ENCODE measurements around the gene ALPL. TPM values are rescaled to one million over a fixed set of nuclear protein-coding genes. Genes with fewer than 3 reads are reported as not detected.
A peak's percentile ranks its signal among the peaks of the same experiment; 100 is the strongest.

ALPL gene
- total RNA-seq, 2 experiments from 2014 or later, result not detected

DNA sequence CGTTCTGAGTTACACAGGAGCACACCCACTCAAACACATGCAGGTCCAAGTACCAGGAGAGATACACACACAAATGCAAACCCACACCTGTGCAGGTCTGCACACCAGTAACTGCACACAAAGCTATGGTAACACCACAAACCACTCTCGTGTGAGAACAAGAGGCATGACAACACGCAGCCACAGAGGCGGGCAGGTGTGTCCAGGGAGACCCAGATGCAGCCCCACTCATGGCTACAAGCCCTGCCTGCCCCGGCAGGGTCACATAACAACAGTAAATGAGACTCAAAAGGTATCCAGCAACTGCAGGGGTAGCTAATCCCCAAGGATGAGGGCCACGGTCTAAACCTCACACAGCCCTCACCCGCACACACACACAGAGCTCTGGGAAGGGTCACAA lies 111.8 kb downstream of the ALPL start:
- no peak for DNase-seq
- ChIA-PET CTCF (interaction anchor here (1.2 kb wide), 1 partner anchor 56 kb away, joined by 3 read pairs; no protein-coding TSS in a partner anchor), POLR2A (no interaction called here)
- Mint-ChIP-seq H3K27ac (no peak overlapping the region), H3K4me1 (peaks cover 4% of the 10 kb centered on the region), H3K36me3 (ENCODE audit: low read depth) (no peaks in the 10 kb centered on the region), H3K27me3 (peaks cover 9% of the 10 kb centered on the region), H3K4me3 (no peak overlapping the region), H3K9me3 (no peaks in the 10 kb centered on the region)

DNA sequence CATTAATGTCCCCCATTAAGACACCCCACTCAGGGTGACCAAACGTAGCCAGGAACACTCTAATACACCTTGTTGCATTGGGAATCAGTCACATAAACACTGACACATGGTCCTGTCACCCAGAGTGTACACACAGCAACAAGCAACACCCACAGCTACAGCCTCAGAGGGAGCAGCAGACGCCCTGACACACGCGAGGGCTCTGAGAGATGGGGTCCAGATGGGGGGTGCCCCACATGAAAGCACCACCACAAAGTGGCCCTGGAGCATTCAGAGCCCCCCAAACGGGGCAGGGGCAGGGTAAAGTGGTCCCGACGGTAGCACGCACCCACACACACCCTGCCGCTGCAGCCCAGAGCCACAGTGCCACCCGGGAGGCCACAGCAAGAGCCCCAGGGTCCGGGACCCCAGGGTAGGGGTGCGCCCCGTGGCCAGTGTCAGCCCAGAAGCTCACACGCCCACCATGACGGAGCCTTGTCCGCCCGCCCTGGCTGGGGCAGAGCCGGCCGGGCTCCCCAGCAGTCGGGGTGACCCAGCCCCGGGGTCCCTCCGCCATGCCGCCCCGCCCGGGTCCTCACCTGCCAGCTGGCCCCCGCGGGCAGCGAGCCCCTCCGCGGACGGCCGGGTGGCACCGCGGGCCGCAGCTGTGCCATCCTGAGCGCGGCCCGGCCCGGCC lies 112.7 kb downstream of the ALPL start:
- Mint-ChIP-seq H3K27ac (no peak overlapping the region), H3K9me3 (no peaks in the 10 kb centered on the region), H3K36me3 (ENCODE audit: low read depth) (no peaks in the 10 kb centered on the region), H3K4me1 (peaks cover 4% of the 10 kb centered on the region), H3K27me3 (peaks cover 9% of the 10 kb centered on the region), H3K4me3 (peak overlapping the region; percentile 14)
- DNase-seq, result no peak
- ChIA-PET CTCF (interaction anchor here (1.1 kb wide), 1 partner anchor 19 kb away, joined by 3 read pairs; no protein-coding TSS in a partner anchor), POLR2A (no interaction called here)

- Mint-ChIP-seq H3K36me3 (ENCODE audit: low read depth) (no peaks in the 10 kb centered on the region), H3K4me1 (peaks cover 4% of the 10 kb centered on the region), H3K4me3 (peak overlapping the region; percentile 50), H3K9me3 (no peaks in the 10 kb centered on the region), H3K27me3 (peaks cover 9% of the 10 kb centered on the region), H3K27ac (no peak overlapping the region)
- ChIA-PET POLR2A (no interaction called here), CTCF (interaction anchor here (1.1 kb wide), 1 partner anchor 18 kb away, joined by 3 read pairs; no protein-coding TSS in a partner anchor)
- peak; percentile 44 for DNase-seq
Measured at GRCh38 chr1:21622466-21623315, 113.5 kb downstream of the ALPL start.

GRCh38 chr1:21623410-21623961 lies 114.3 kb downstream of the ALPL start:
- no peaks in the 10 kb centered on the region for H3K9me3 Mint-ChIP-seq
- H3K36me3 Mint-ChIP-seq (ENCODE audit: low read depth), result no peaks in the 10 kb centered on the region
- POLR2A ChIA-PET, result no interaction called here
- no peak overlapping the region for H3K27ac Mint-ChIP-seq
- H3K4me1 Mint-ChIP-seq, result peaks cover 4% of the 10 kb centered on the region
- H3K27me3 Mint-ChIP-seq, result peaks cover 9% of the 10 kb centered on the region
- CTCF ChIA-PET, result interaction anchor here (1.1 kb wide), 1 partner anchor 17 kb away, joined by 3 read pairs; no protein-coding TSS in a partner anchor
- DNase-seq, result no peak
- no peak overlapping the region for H3K4me3 Mint-ChIP-seq

- ChIA-PET POLR2A (no interaction called here), CTCF (interaction anchor here (0.8 kb wide), 1 partner anchor 104 kb away, joined by 5 read pairs; no protein-coding TSS in a partner anchor)
- H3K36me3 Mint-ChIP-seq (ENCODE audit: low read depth), result no peaks in the 10 kb centered on the region
- H3K27ac Mint-ChIP-seq, result no peak overlapping the region
- H3K4me1 Mint-ChIP-seq, result peaks cover 4% of the 10 kb centered on the region
- no peaks in the 10 kb centered on the region for H3K9me3 Mint-ChIP-seq
- no peak overlapping the region for H3K4me3 Mint-ChIP-seq
- H3K27me3 Mint-ChIP-seq, result peaks cover 13% of the 10 kb centered on the region
- DNase-seq, result no peak
Measured at GRCh38 chr1:21624571-21625389, 115.6 kb downstream of the ALPL start.

DNA sequence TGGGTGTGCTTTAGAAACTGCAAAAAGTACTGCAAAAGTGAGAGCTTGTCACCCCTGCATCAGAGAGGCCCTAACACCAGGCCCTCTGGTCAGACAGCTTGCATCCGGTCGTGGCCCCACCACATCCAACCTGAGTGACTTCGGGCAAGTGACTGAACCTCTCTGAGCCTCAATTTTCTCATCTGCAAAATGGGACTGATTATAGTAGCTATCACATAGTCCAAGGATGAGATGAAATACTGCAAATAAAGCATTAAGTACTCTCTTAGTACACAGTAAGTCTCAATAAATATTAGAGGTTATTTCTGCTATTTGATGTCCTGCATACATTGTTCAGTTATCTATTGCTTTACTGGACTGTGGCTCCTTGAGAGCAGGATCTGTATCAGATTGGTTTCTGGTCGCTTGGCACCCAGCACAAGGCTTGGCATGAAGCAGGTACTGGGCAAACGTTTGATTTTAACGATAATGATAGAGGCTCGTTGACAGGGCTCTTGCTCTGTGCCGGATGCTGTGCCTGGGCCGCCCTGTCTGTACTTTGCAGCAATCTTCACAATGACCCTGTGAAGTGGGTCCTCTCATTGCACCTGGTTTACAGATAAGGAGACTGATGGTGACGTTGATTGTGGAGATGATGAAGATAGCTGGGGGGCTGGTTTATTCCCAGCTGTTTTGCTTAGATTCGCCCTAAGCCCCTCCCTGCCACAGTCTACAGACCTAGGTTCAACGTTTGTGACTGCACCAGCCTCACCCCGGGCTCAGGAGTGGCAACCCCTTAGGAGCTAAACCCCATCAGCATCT lies 116.4 kb downstream of the ALPL start:
- POLR2A ChIA-PET, result no interaction called here
- Mint-ChIP-seq H3K4me3 (no peak overlapping the region), H3K36me3 (ENCODE audit: low read depth) (no peaks in the 10 kb centered on the region), H3K9me3 (no peaks in the 10 kb centered on the region), H3K27me3 (peaks cover 15% of the 10 kb centered on the region), H3K4me1 (peaks cover 4% of the 10 kb centered on the region), H3K27ac (no peak overlapping the region)
- DNase-seq, result no peak
- CTCF ChIA-PET, result interaction anchor here (0.5 kb wide), 1 partner anchor 823 kb away, joined by 3 read pairs; no protein-coding TSS in a partner anchor

- Mint-ChIP-seq H3K9me3 (no peaks in the 10 kb centered on the region), H3K36me3 (ENCODE audit: low read depth) (no peaks in the 10 kb centered on the region), H3K4me3 (no peak overlapping the region), H3K27me3 (peaks cover 12% of the 10 kb centered on the region), H3K27ac (no peak overlapping the region), H3K4me1 (peaks cover 4% of the 10 kb centered on the region)
- CTCF ChIA-PET, result interaction anchor here (0.6 kb wide), 1 partner anchor 10 kb away, joined by 4 read pairs; no protein-coding TSS in a partner anchor
- POLR2A ChIA-PET, result no interaction called here
- no peak for DNase-seq
Measured at GRCh38 chr1:21626921-21627339, 117.7 kb downstream of the ALPL start.

Other genes with a start within 250 kb of the ALPL start
- 100 to 1,000 TPM; 101 to 107 TPM for gene ECE1, start 219.0 kb upstream of the ALPL start, total RNA-seq
- 1 to 10 TPM; 6.1 to 6.2 TPM for gene NBPF3, start 69.3 kb upstream of the ALPL start, total RNA-seq
- under 1 TPM; 0.17 to 0.32 TPM for gene RAP1GAP, start 159.9 kb downstream of the ALPL start, total RNA-seq

Measured in activated CD4-positive, alpha-beta T cell treated with anti-CD3 and anti-CD28 coated beads, Interleukin-2, amount 10 ng/mL, durations not matched to agents 7 days and 5 days (primary cell).